Measurements from ENCODE around the gene SEC14L3. TPM values are rescaled to one million over a fixed set of nuclear protein-coding genes. Genes with fewer than 3 reads are reported as not detected.

The SEC14L3 gene
- total and polyA plus RNA-seq, 2 of the 13 experiments (the other 11 are each of a cell fraction or from before 2014, with no cell fraction given): not detected

- TF ChIP-seq BRF2 (CRISPR knock-in tag; IDR thresholded peaks at IDR 0.05) (no peak), ZNF333 (CRISPR knock-in tag; IDR thresholded peaks at IDR 0.05; ENCODE audit: borderline replicate concordance) (no peak), ZNF18 (CRISPR knock-in tag; IDR thresholded peaks at IDR 0.05; ENCODE audit: insufficient replicate concordance) (peak; percentile 94), ZNF687 (CRISPR knock-in tag; IDR thresholded peaks at IDR 0.05) (peak; percentile 82), TBP (CRISPR knock-in tag; IDR thresholded peaks at IDR 0.05) (no peak), TRIM22 (IDR thresholded peaks at IDR 0.05) (no peak), ZNF557 (CRISPR knock-in tag; IDR thresholded peaks at IDR 0.05) (no peak), RBFOX2 (IDR thresholded peaks at IDR 0.05; ENCODE audit: low read depth, low read length) (no peak), ZNF549 (CRISPR knock-in tag; IDR thresholded peaks at IDR 0.05) (no peak), ZNF574 (CRISPR knock-in tag; IDR thresholded peaks at IDR 0.05) (peak; percentile 85), SIN3B (IDR thresholded peaks at IDR 0.05; ENCODE audit: low read length) (0 out of 2 replicates have a peak, but pooled peaks have one; percentile 36), SOX13 (IDR thresholded peaks at IDR 0.05) (no peak), SOX13 (CRISPR knock-in tag; conservative IDR thresholded peaks at IDR 0.05 in 1 of 2, IDR thresholded peaks at IDR 0.05 in 1 of 2) (peak in 1 of 2 experiments; percentile 46; a peak in 1 of 4 replicates), NFKBIZ (CRISPR knock-in tag; IDR thresholded peaks at IDR 0.05) (0 out of 2 replicates have a peak, but pooled peaks have one; percentile 18), SYNCRIP (IDR thresholded peaks at IDR 0.05; ENCODE audit: insufficient read depth, low read depth, low read length) (no peak), ARID2 (CRISPR knock-in tag; IDR thresholded peaks at IDR 0.05; ENCODE audit: borderline replicate concordance) (no peak), MAX (IDR thresholded peaks at IDR 0.05) (peak; percentile 88), ZEB1 (IDR thresholded peaks at IDR 0.05; ENCODE audit: insufficient replicate concordance, low read depth) (no peak), TARDBP (CRISPR knock-in tag; IDR thresholded peaks at IDR 0.05) (peak; percentile 67)
Observed at GRCh38 chr22:30423959-30424533, 47.8 kb downstream of the SEC14L3 start (continued).

Data from HepG2 (cell line).